Left lung (tissue), 10 donors: Measurements from ENCODE around the gene CXCL12. TPM values are rescaled to one million over a fixed set of nuclear protein-coding genes. Genes with fewer than 3 reads are reported as not detected.

ENCODE experiments used
- ATAC-seq: fragments of 200-7000 bp; cut with Tn5 transposase; one replicate; pipeline ENCODE4 v1.9.1; 2020; ENCODE audit warnings: moderate library complexity
- DNase-seq, 4 donors: peaks; one replicate each; pipeline ENCODE4 v3.0.0-alpha.2; 2013 to 2020
- H3K27ac ChIP-seq, 2 donors: fragments of 200-600 bp; sonication (generic) in 1 of 2; one replicate each; pipeline versions ENCODE4 v1.5.0 to v1.8.0; 2020 to 2021
- H3K27me3 ChIP-seq, 2 donors: fragments of 200-600 bp; sonication (generic) in 1 of 2; one replicate each; pipeline versions ENCODE4 v1.5.0 to v1.8.0; 2020 to 2021
- H3K36me3 ChIP-seq, 2 donors: fragments of 200-600 bp; sonication (generic) in 1 of 2; one replicate each; pipeline versions ENCODE4 v1.5.0 to v1.8.0; 2020 to 2021
- H3K4me1 ChIP-seq, 2 donors: fragments of 200-600 bp; one replicate each; pipeline ENCODE4 v1.8.0; 2021
- H3K4me3 ChIP-seq, 2 donors: fragments of 200-600 bp; sonication (generic) in 1 of 2; one replicate each; pipeline versions ENCODE4 v1.5.0 to v1.8.0; 2020 to 2021; ENCODE audit warnings: mild to moderate bottlenecking in 1 of 2
- H3K9me3 ChIP-seq, 2 donors: fragments of 200-600 bp; sonication (generic) in 1 of 2; one replicate each; pipeline versions ENCODE4 v1.5.0 to v1.8.0; 2020 to 2021
- CTCF ChIP-seq, 2 donors: fragments of 200-600 bp; sonication (generic) in 1 of 2; IDR thresholded peaks; one replicate each; pipeline versions ENCODE4 v1.5.0 to v1.8.0; 2021; ENCODE audit warnings: antibody characterized with exemption in 2 of 2
- intact Hi-C, 2 donors: fragments of 100-400 bp; cut with DNase I; formaldehyde crosslinking; loops; one replicate each; pipeline versions ENCODE4 v1.11.2 to v1.14.2; 2022
- polyA plus RNA-seq, 6 donors: library from polyadenylated mRNA; unstranded; fragments of 120-200 nt; gene quantifications; one replicate each; pipeline ENCODE4 v1.2.1, GENCODE V29; 2013; ENCODE audit not compliant: insufficient read length in 6 of 6
- total RNA-seq, 2 donors: library from RNA; stranded (reverse); fragmentation: NEBNext Ultra II Directional; extraction: Animal tissue kit (Norgen Biotek cat#: 25700); gene quantifications; one replicate each; pipeline ENCODE4 v1.2.1, GENCODE V29; 2021
- donor health status: DM: no; HTN: yes; CAD: no.
- donor health status: DM: no; HTN: no; CAD: no.

The CXCL12 gene
- total and polyA plus RNA-seq, 8 donors: 77.9 to 281 (median 188) TPM

DNA sequence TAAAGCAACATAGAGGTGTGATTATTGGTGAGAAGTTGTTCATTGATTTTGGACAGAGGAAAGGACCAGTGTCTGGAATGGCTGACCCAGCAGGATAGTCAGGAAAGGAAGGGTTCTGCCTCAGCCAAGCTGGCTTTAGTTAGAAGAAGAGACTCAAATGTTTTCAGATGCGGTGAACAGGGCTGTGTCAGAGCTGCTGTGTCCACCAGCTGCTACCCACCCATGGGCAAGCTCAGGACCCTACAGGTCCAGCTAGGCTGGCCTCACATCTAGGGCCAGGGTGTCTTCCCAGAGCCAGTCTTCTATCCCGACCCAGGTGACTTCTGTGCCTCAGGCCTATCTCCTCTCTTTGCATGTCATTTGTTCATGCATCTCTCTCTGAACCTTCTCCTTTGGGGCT lies 37.3 kb upstream of the CXCL12 start:
- Histone ChIP-seq H3K36me3 (no peaks in the 10 kb centered on the region), H3K27me3 (no peaks in the 10 kb centered on the region), H3K27ac (no peak overlapping the region), H3K9me3 (no peaks in the 10 kb centered on the region), H3K4me3 (no peak overlapping the region), H3K4me1 (no peaks in the 10 kb centered on the region)
- intact Hi-C loops: no loop called here
- no peak for TF ChIP-seq CTCF (IDR thresholded peaks at IDR 0.05)
- DNase-seq (peak in 1 of 4 donors; percentile 16), ATAC-seq (no peak)

DNA sequence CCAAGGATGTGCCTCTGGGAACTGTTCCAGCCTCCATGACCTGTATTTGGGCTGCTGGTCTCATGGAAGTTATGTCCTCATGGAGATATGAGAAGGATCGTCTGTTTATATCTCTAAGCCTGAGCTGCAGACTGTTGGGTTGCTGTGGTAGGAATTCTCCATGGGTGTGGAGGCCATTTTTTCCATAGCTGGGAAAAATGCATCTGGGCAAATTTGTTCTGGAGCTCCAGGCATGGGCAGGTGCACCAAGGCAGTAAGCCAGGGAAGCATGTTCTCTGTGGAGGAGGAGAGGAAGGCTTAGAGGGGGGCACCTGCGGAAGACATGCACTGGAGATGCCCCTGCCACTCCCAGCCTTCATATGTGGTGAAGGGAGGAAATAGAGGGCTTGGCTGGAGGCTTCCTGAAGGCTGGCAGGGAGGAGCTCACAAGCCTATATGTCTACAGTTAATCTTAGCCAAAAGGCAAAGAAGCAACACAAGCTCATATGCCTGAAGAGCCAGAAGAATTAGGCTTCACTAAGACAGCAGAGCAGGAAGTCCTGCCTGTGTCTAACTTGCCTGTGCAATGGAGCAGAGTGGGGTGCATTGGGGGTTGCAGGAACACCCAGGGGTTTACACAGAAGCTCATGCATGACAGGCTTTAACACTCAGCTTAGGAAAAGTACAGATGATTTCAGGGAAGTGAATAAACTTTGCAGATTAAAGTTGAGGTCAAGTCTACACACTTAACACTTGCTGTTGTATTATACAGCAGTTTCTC lies 35.1 kb upstream of the CXCL12 start:
- DNase-seq (peak in 1 of 4 donors; percentile 19), ATAC-seq (no peak)
- Histone ChIP-seq H3K36me3 (no peaks in the 10 kb centered on the region), H3K27me3 (no peaks in the 10 kb centered on the region), H3K4me3 (no peak overlapping the region), H3K27ac (no peak overlapping the region), H3K4me1 (no peaks in the 10 kb centered on the region), H3K9me3 (no peaks in the 10 kb centered on the region)
- TF ChIP-seq CTCF (IDR thresholded peaks at IDR 0.05): no peak
- intact Hi-C loops: no loop called here

DNA sequence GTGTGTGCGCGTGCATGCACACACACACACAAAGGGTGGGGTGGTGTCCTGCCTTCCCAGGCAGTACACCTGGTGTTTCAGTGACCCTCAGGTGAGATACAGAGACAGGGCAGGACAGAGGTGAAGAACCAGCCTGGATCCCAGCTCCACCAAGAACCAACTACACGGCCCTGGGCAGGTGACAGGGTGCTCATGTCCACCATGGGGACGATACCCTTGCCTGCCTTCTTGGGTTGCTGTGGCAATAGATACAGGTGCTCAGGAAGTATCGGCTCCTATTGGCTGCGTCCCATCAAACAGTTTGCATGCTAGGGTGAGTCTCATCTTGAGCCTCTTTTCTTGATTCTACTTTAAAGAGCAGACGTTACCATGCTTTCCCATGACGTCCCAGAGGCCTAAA lies 33.7 kb upstream of the CXCL12 start:
- intact Hi-C loops: no loop called here
- TF ChIP-seq CTCF (IDR thresholded peaks at IDR 0.05): no peak
- H3K4me3 ChIP-seq: no peak overlapping the region
- no peaks in the 10 kb centered on the region for H3K4me1 ChIP-seq
- no peak for DNase-seq
- no peak overlapping the region for H3K27ac ChIP-seq
- no peaks in the 10 kb centered on the region for H3K27me3 ChIP-seq
- no peaks in the 10 kb centered on the region for H3K9me3 ChIP-seq
- ATAC-seq: no peak
- H3K36me3 ChIP-seq: no peaks in the 10 kb centered on the region

GRCh38 chr10:44417761-44418160 lies 32.9 kb upstream of the CXCL12 start:
- no peak for ATAC-seq
- H3K27ac ChIP-seq: no peak overlapping the region

DNA sequence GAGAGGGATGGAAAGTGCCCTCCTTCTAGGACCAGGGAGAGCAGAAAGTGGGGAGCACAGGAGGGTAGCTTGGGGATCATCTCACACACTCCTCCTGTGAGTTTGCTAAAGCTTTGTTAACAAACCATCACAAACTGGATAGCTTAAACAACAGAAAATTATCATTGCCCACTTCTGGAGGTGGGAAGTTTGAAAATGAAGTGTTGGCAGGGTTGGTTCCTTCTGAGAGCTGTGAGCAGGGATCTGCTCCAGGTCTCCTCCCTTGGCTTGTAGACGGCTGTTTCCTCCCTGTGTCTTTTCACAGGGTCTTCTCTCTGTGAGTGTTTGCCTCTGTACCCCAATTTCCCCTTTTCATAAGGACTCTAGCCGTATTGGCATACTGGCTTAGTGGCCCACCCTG lies 32.0 kb upstream of the CXCL12 start:
- peak overlapping the region in 1 of 2 donors; percentile 56 for H3K27ac ChIP-seq
- TF ChIP-seq CTCF (IDR thresholded peaks at IDR 0.05): no peak
- DNase-seq: no peak

More at GRCh38 chr10:44417761-44418160, 32.9 kb upstream of the CXCL12 start:
- intact Hi-C loops: no loop called here
- Histone ChIP-seq H3K36me3 (no peaks in the 10 kb centered on the region), H3K4me3 (no peak overlapping the region), H3K9me3 (no peaks in the 10 kb centered on the region), H3K4me1 (no peaks in the 10 kb centered on the region), H3K27me3 (no peaks in the 10 kb centered on the region)
- no peak for DNase-seq
- no peak for TF ChIP-seq CTCF (IDR thresholded peaks at IDR 0.05)

More for the DNA sequence above, 32.0 kb upstream of the CXCL12 start:
- Histone ChIP-seq H3K27me3 (no peaks in the 10 kb centered on the region), H3K4me3 (no peak overlapping the region), H3K9me3 (no peaks in the 10 kb centered on the region), H3K4me1 (no peaks in the 10 kb centered on the region), H3K36me3 (no peaks in the 10 kb centered on the region)
- intact Hi-C loops: no loop called here
- peak; percentile 12 for ATAC-seq
